NT2/D1 (cell line): Measurements from ENCODE around the gene FXYD3.

Source experiments
- DNase-seq: peaks from one replicate; pipeline ENCODE4 v3.0.0-alpha.2; 2011; ENCODE audit warnings: low read depth, low spot score
- H3K27me3 ChIP-seq: 2 replicates; pipeline ENCODE4 v1.6.0; 2011; ENCODE audit warnings: mild to moderate bottlenecking; ENCODE audit not compliant: insufficient read length, insufficient read depth
- H3K36me3 ChIP-seq: 2 replicates; pipeline ENCODE4 v1.6.1; 2011; ENCODE audit warnings: mild to moderate bottlenecking, low read length, mixed read lengths; ENCODE audit not compliant: insufficient read depth, insufficient read length
- H3K4me1 ChIP-seq: 2 replicates; pipeline ENCODE4 v1.5.1; 2011; ENCODE audit not compliant: insufficient read depth, insufficient read length
- H3K4me3 ChIP-seq: 2 replicates; pipeline ENCODE4 v1.5.1; 2011; ENCODE audit warnings: low read depth; ENCODE audit not compliant: insufficient read length
- H3K9ac ChIP-seq: 2 replicates; pipeline ENCODE4 v1.6.0; 2011; ENCODE audit warnings: low read depth; ENCODE audit not compliant: insufficient read length
- H3K9me3 ChIP-seq: 2 replicates; pipeline ENCODE4 v1.5.1; 2011; ENCODE audit warnings: mild to moderate bottlenecking, low read length; ENCODE audit not compliant: insufficient read depth
- SUZ12 ChIP-seq: IDR thresholded peaks from 2 replicates; pipeline ENCODE4 v1.6.1; 2011; ENCODE audit not compliant: insufficient read length, insufficient read depth; ENCODE audit errors: extremely low read depth
- YY1 ChIP-seq: IDR thresholded peaks from 2 replicates; pipeline ENCODE4 v1.6.1; 2011; ENCODE audit not compliant: insufficient read length, insufficient read depth
- ZNF274 ChIP-seq: IDR thresholded peaks from 2 replicates; pipeline ENCODE4 v1.6.1; 2011; ENCODE audit warnings: mild to moderate bottlenecking, low read depth, low read length

Gene FXYD3

GRCh38 chr19:35115177-35115951 is at the start of gene FXYD3:
FXYD3 (plus strand) TSS chr19:35115823; CDS start chr19:35119377, 3,554 bp downstream.
- H3K4me1 ChIP-seq = peaks cover 5% of the 10 kb centered on the region
- peak within 1 kb of the TSS; percentile 67 for H3K9ac ChIP-seq
- TF ChIP-seq ZNF274 (no peak), YY1 (no peak), SUZ12 (no peak)
- H3K27me3 ChIP-seq = no peaks in the 10 kb centered on the region
- no peaks in the 10 kb centered on the region for H3K9me3 ChIP-seq
- no peaks in the 10 kb centered on the region for H3K36me3 ChIP-seq
- DNase-seq = no peak
- H3K4me3 ChIP-seq = no peak within 1 kb of the TSS

DNA sequence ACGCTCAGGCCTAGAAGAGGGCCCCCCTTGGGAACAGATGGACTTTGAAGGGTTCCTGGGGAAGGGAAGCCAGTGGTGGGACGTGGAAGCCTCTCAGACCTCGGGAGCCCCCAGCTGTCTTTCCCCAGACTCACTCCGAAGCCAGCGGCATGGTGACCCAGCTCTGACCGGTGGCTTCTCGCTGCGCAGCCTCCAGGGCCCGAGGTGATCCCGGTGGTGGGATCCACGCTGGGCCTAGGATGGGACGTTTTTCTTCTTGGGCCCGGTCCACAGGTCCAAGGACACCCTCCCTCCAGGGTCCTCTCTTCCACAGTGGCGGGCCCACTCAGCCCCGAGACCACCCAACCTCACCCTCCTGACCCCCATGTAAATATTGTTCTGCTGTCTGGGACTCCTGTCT is 49.5 kb upstream of the FXYD3 start:
- H3K9me3 ChIP-seq = 0 out of 2 replicates have a peak, but pooled peaks cover 4% of the 10 kb centered on the region
- H3K4me3 ChIP-seq = no peak overlapping the region
- H3K27me3 ChIP-seq = no peaks in the 10 kb centered on the region

DNA sequence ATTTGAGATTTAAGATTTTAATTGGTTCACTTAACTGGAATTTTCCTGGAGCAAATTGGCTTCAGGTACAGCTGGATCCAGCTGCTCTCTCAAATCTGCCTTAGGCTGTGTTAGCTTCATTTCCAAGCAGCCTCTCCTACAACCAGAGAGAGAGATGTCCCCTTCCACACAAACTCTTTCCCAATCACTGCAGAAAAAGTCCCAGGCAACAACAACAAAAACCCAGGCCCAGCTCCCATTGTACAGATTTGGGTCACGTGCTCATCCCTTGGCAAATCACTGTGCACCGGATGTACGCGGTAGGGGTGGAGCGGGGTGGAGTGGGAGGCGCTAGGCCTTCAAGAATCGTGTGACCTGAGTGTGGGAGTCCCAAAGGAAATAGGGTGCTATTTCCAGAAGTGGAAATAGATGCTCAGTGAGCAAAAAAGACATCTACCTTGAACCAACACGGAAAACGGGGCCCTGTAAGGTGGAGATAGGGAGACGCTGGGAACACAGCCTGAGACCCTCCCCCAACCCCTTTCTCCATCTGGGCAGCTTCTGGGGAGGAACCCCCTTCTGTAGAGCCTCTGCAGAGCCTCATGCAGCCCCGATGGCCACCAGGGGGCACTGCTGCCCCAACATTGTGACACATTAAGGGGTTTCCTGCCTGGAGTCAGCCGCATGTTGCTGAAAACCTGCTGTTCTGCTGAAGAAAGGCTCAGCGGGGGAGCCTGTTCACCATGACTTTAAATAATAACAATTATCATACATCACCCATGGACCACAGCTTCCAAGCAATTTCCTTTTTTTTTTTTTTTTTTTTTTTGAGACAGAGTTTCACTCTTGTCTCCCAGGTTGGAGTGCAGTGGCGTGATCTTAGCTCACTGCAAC is 48.7 kb upstream of the FXYD3 start:
- Histone ChIP-seq H3K9ac (no peak overlapping the region), H3K36me3 (no peaks in the 10 kb centered on the region), H3K4me3 (no peak overlapping the region), H3K4me1 (no peaks in the 10 kb centered on the region), H3K9me3 (0 out of 2 replicates have a peak, but pooled peaks cover 4% of the 10 kb centered on the region), H3K27me3 (no peaks in the 10 kb centered on the region)
- no peak for TF ChIP-seq ZNF274
- no peak for TF ChIP-seq YY1
- no peak for TF ChIP-seq SUZ12
- peak; percentile 80 for DNase-seq

More for the DNA sequence above, 49.5 kb upstream of the FXYD3 start:
- no peak overlapping the region for H3K9ac ChIP-seq
- H3K4me1 ChIP-seq = no peaks in the 10 kb centered on the region
- no peak for DNase-seq
- no peak for TF ChIP-seq ZNF274
- TF ChIP-seq SUZ12 = no peak
- no peak for TF ChIP-seq YY1
- H3K36me3 ChIP-seq = no peaks in the 10 kb centered on the region

DNA sequence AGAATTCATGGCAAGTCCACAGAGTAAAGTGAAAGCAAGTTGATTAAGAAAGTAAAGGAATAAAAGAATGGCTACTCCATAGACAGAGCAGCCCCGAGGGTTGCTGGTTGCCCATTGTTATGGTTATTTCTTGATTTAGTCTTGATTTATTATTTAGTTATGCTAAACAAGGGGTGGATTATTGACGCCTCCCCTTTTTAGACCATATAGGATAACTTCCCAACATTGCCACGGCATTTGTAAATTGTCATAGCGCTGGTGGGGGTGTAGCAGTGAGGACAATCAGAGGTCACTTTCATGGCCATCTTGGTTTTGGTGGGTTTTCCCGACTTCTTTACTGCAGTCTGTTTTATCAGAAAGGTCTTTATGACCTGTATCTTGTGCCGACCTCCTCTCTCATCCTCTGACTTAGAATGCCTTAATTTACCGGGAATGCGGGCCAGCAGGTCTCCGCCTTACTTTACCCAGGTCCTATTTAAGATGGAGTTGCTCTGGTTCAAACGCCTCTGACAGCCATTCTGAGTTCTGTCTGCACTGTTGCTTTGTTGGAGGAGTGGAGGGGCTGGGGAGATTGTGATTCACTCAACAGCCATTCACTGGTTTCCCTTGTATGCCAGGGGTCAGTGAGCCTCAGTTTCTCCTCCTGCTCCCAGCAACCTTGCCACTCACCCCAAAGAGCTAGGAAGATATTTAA is 46.5 kb upstream of the FXYD3 start:
- H3K36me3 ChIP-seq = no peaks in the 10 kb centered on the region
- no peak for DNase-seq
- TF ChIP-seq SUZ12 (no peak), ZNF274 (no peak), YY1 (no peak)
- no peak overlapping the region for H3K4me3 ChIP-seq
- no peak overlapping the region for H3K9ac ChIP-seq
- H3K9me3 ChIP-seq = 0 out of 2 replicates have a peak, but pooled peaks cover 4% of the 10 kb centered on the region
- H3K27me3 ChIP-seq = no peaks in the 10 kb centered on the region
- H3K4me1 ChIP-seq = no peaks in the 10 kb centered on the region

DNA sequence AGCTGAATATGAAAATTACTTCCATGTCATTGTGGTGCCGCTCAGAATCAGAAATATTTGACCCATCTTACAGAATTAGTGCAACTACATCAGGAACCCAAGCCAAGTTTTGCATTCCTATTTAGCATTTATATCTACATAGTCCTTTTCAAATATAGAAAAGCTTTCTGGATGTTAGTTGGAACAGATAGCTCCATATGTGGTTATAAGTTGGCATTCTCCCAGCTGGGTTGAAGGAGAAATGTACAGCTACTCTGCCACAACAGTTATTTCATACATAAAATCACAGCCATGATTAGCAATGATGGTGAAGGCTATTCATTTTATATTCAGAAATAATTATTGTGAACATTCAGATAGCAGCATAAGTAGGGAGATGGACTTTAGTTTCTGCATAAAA is 45.9 kb upstream of the FXYD3 start:
- Histone ChIP-seq H3K36me3 (no peaks in the 10 kb centered on the region), H3K9ac (no peak overlapping the region), H3K9me3 (0 out of 2 replicates have a peak, but pooled peaks cover 4% of the 10 kb centered on the region), H3K4me3 (no peak overlapping the region), H3K27me3 (no peaks in the 10 kb centered on the region), H3K4me1 (no peaks in the 10 kb centered on the region)
- TF ChIP-seq ZNF274 (no peak), SUZ12 (no peak), YY1 (no peak)
- no peak for DNase-seq

- H3K4me1 ChIP-seq = no peaks in the 10 kb centered on the region
- no peak overlapping the region for H3K4me3 ChIP-seq
- H3K9me3 ChIP-seq = 0 out of 2 replicates have a peak, but pooled peaks cover 4% of the 10 kb centered on the region
- TF ChIP-seq SUZ12 = no peak
- TF ChIP-seq YY1 = no peak
- no peak for TF ChIP-seq ZNF274
- H3K9ac ChIP-seq = no peak overlapping the region
- no peaks in the 10 kb centered on the region for H3K27me3 ChIP-seq
- no peaks in the 10 kb centered on the region for H3K36me3 ChIP-seq
- DNase-seq = no peak
These were observed 45.2 kb upstream of the FXYD3 start for GRCh38 chr19:35070471-35070870.

- H3K27me3 ChIP-seq = no peaks in the 10 kb centered on the region
- no peaks in the 10 kb centered on the region for H3K36me3 ChIP-seq
- no peak overlapping the region for H3K9ac ChIP-seq
- H3K9me3 ChIP-seq = 0 out of 2 replicates have a peak, but pooled peaks cover 4% of the 10 kb centered on the region
- TF ChIP-seq ZNF274 (no peak), YY1 (no peak), SUZ12 (no peak)
- H3K4me1 ChIP-seq = no peaks in the 10 kb centered on the region
- no peak for DNase-seq
- no peak overlapping the region for H3K4me3 ChIP-seq
These were observed 42.1 kb upstream of the FXYD3 start for GRCh38 chr19:35073516-35073915.
